Esophagus muscularis mucosa (tissue), 4 donors: ENCODE measurements around the gene LIM2. TPM values are rescaled to one million over a fixed set of nuclear protein-coding genes. Genes with fewer than 3 reads are reported as not detected.
"Not testable (repeated sequence)": the region's sequence is repeated elsewhere in the genome, so short reads cannot be mapped to it uniquely, and the experiment has no call there.

Experiments
- DNase-seq: peaks from one replicate; pipeline ENCODE4 v3.0.0-alpha.2; 2017; ENCODE audit errors: extremely low spot score
- H3K27ac ChIP-seq, 4 donors: fragments of 200-600 bp; sonication (generic); replicated peaks in 1 of 4; 1 replicate in 3 of 4; 2 replicates in 1 of 4; pipeline ENCODE4 v1.5.1; 2016 to 2019; ENCODE audit warnings: mild to moderate bottlenecking in 1 of 4
- H3K27me3 ChIP-seq, 4 donors: fragments of 200-600 bp; sonication (generic); one replicate each; pipeline versions ENCODE4 v1.5.1 to v1.6.0; 2016 to 2019
- H3K36me3 ChIP-seq, 4 donors: fragments of 200-600 bp; sonication (generic); one replicate each; pipeline ENCODE4 v1.5.1; 2016 to 2019
- H3K4me1 ChIP-seq, 4 donors: fragments of 200-600 bp; sonication (generic); one replicate each; pipeline ENCODE4 v1.5.1; 2016 to 2019
- H3K4me3 ChIP-seq, 4 donors: fragments of 200-600 bp; sonication (generic); 1 replicate in 2 of 4; 2 replicates in 2 of 4; pipeline ENCODE4 v1.5.1; 2016 to 2019; ENCODE audit warnings: mild to moderate bottlenecking in 4 of 4, moderate library complexity in 1 of 4
- H3K9me3 ChIP-seq, 4 donors: fragments of 200-600 bp; sonication (generic); 1 replicate in 3 of 4; 2 replicates in 1 of 4; pipeline ENCODE4 v1.5.1; 2016 to 2019
- CTCF ChIP-seq, 3 experiments: fragments of 200-600 bp in 2 of 3; fragments of 450-650 bp in 1 of 3; sonication (generic) in 2 of 3; IDR thresholded peaks; one replicate each; pipeline ENCODE4 v1.5.1; 2017 to 2019; ENCODE audit warnings: antibody characterized with exemption in 3 of 3, mild to moderate bottlenecking in 2 of 3, moderate library complexity in 1 of 3
- EP300 ChIP-seq: sonication (generic); formaldehyde crosslinking; IDR thresholded peaks from one replicate; pipeline ENCODE4 v1.6.1; 2017; ENCODE audit warnings: antibody characterized with exemption
- POLR2A ChIP-seq: fragments of 450-650 bp; IDR thresholded peaks from one replicate; pipeline ENCODE4 v1.6.1; 2017; ENCODE audit warnings: antibody characterized with exemption, moderate library complexity, mild to moderate bottlenecking, low read depth
- POLR2AphosphoS5 ChIP-seq, 2 donors: sonication (generic); formaldehyde crosslinking; IDR thresholded peaks; one replicate each; pipeline ENCODE4 v1.6.1; 2017; ENCODE audit warnings: antibody characterized with exemption in 2 of 2
- WGBS: methylation state at CpG from one replicate; pipeline ENCODE4 v1.1.5; 2018; 5-methylcytosine and 5-hydroxymethylcytosine counted together
- intact Hi-C: fragments of 100-400 bp; cut with DNase I; formaldehyde crosslinking; loops from one replicate; pipeline ENCODE4 v1.15.1; 2023
- total RNA-seq, 4 donors: library from RNA; depleted of rRNA; stranded (reverse); fragments of >200 nt; gene quantifications; one replicate each; pipeline versions ENCODE4 v1.1.0 to v1.2.1, GENCODE V29; 2016

Gene LIM2
- total RNA-seq, 4 donors from 2014 or later, result not detected

GRCh38 chr19:51402117-51402516 lies 14.3 kb upstream of the LIM2 start:
- H3K9me3 ChIP-seq, result peaks cover 0 to 14% (median 8%) of the 10 kb centered on the region in 4 donors
- intact Hi-C loops, result no loop called here
- H3K36me3 ChIP-seq, result no peaks in the 10 kb centered on the region
- no peak overlapping the region for H3K4me3 ChIP-seq
- TF ChIP-seq EP300, result no peak
- TF ChIP-seq CTCF (IDR thresholded peaks at IDR 0.05), result no peak
- TF ChIP-seq POLR2AphosphoS5 (IDR thresholded peaks at IDR 0.05), result no peak
- TF ChIP-seq POLR2A, result no peak
- no peak for DNase-seq
- H3K27ac ChIP-seq, result no peak overlapping the region
- WGBS, result 97% methylated on average over 9 of the region's 9 CpGs
- no peaks in the 10 kb centered on the region for H3K4me1 ChIP-seq
- H3K27me3 ChIP-seq, result peaks cover 0 to 22% (median 0%) of the 10 kb centered on the region in 4 donors

- Histone ChIP-seq H3K9me3 (peaks cover 0 to 11% (median 8%) of the 10 kb centered on the region in 4 donors), H3K27me3 (peaks cover 0 to 19% (median 0%) of the 10 kb centered on the region in 4 donors)
- DNase-seq, H3K27ac ChIP-seq, H3K4me1 ChIP-seq, H3K4me3 ChIP-seq, H3K36me3 ChIP-seq, intact Hi-C loops: not testable (repeated sequence)
- 92% methylated on average over 7 of the region's 7 CpGs for WGBS
Observed at GRCh38 chr19:51399936-51400335, 12.2 kb upstream of the LIM2 start.

GRCh38 chr19:51399231-51399630 lies 11.5 kb upstream of the LIM2 start:
- intact Hi-C loops, result no loop called here
- H3K36me3 ChIP-seq, result no peaks in the 10 kb centered on the region
- 96% methylated on average over 5 of the region's 5 CpGs for WGBS
- H3K4me3 ChIP-seq, result no peak overlapping the region
- DNase-seq, result no peak
- H3K9me3 ChIP-seq, result peaks cover 0 to 11% (median 8%) of the 10 kb centered on the region in 4 donors
- H3K4me1 ChIP-seq, result peaks cover 6 to 8% (median 7%) of the 10 kb centered on the region in 4 donors
- no peak overlapping the region for H3K27ac ChIP-seq
- H3K27me3 ChIP-seq, result peaks cover 0 to 14% (median 0%) of the 10 kb centered on the region in 4 donors
- no peak for TF ChIP-seq POLR2A
- no peak for TF ChIP-seq POLR2AphosphoS5 (IDR thresholded peaks at IDR 0.05)
- no peak for TF ChIP-seq CTCF (IDR thresholded peaks at IDR 0.05)
- TF ChIP-seq EP300, result no peak

- Histone ChIP-seq H3K36me3 (no peaks in the 10 kb centered on the region), H3K27me3 (peaks cover 0 to 7% (median 0%) of the 10 kb centered on the region in 4 donors), H3K27ac (no peak overlapping the region), H3K4me3 (no peak overlapping the region), H3K4me1 (peaks cover 9 to 14% (median 13%) of the 10 kb centered on the region in 4 donors), H3K9me3 (peaks cover 0 to 11% (median 8%) of the 10 kb centered on the region in 4 donors)
- intact Hi-C loops, result no loop called here
- DNase-seq, result no peak
- TF ChIP-seq CTCF (IDR thresholded peaks at IDR 0.05) (peak; percentile 37 to 58 (median 41)), EP300 (no peak)
- 49% methylated on average over 7 of the region's 7 CpGs for WGBS
Observed at GRCh38 chr19:51398096-51398704, 10.4 kb upstream of the LIM2 start.

GRCh38 chr19:51397453-51397852 lies 9.7 kb upstream of the LIM2 start:
- H3K27ac ChIP-seq, H3K4me3 ChIP-seq, DNase-seq, intact Hi-C loops, H3K36me3 ChIP-seq, H3K27me3 ChIP-seq: not testable (repeated sequence)
- 77% methylated on average over 8 of the region's 9 CpGs for WGBS
- H3K4me1 ChIP-seq, result peaks cover 9 to 14% (median 13%) of the 10 kb centered on the region in 4 donors
- peaks cover 0 to 11% (median 6%) of the 10 kb centered on the region in 4 donors for H3K9me3 ChIP-seq

GRCh38 chr19:51396175-51396574 lies 8.4 kb upstream of the LIM2 start:
- Histone ChIP-seq H3K36me3 (no peaks in the 10 kb centered on the region), H3K27me3 (no peaks in the 10 kb centered on the region), H3K4me1 (peaks cover 9 to 14% (median 13%) of the 10 kb centered on the region in 4 donors), H3K9me3 (no peaks in the 10 kb centered on the region), H3K4me3 (no peak overlapping the region), H3K27ac (no peak overlapping the region)
- 96% methylated on average over 2 of the region's 2 CpGs for WGBS
- intact Hi-C loops, result no loop called here
- TF ChIP-seq POLR2AphosphoS5 (IDR thresholded peaks at IDR 0.05) (no peak), EP300 (no peak), CTCF (IDR thresholded peaks at IDR 0.05) (no peak), POLR2A (no peak)
- DNase-seq, result no peak
